H1 (cell line): ENCODE measurements around the gene ENPP3. TPM values are rescaled to one million over a fixed set of nuclear protein-coding genes. Genes with fewer than 3 reads are reported as not detected.

Source experiments
- CTCF ChIA-PET: fragments of 300-600 bp; sonication (Branson Sonifier 250); formaldehyde crosslinking; loops from one replicate; lab custom pipeline; 2021; ENCODE audit not compliant: partially characterized antibody; lab: Charles Lee
- POLR2A ChIA-PET: fragments of 300-600 bp; sonication (Branson Sonifier 250); formaldehyde crosslinking; loops from one replicate; lab custom pipeline; 2021; ENCODE audit warnings: inconsistent platforms; ENCODE audit not compliant: partially characterized antibody; lab: Charles Lee
- DNase-seq, 2 experiments: peaks; one replicate each; pipeline versions ENCODE4 v3.0.0 to v3.0.0-alpha.2; 2010 to 2022; ENCODE audit warnings: low spot score in 2 of 2, low read depth in 1 of 2, mixed read lengths in 1 of 2
- FAIRE-seq: peaks from 2 replicates; lab custom pipeline; 2011; peaks lifted over from hg19 to GRCh38; lab: Jason Lieb, UNC
- H2AFZ ChIP-seq: 2 replicates; pipeline ENCODE4 v1.8.1; 2012; ENCODE audit warnings: low read length, inconsistent platforms
- H2AK5ac ChIP-seq: 2 replicates; pipeline ENCODE4 v1.6.1; 2013; ENCODE audit warnings: low read depth, low read length
- H2BK120ac ChIP-seq: replicated peaks from 2 replicates; pipeline ENCODE3; 2013; ENCODE audit warnings: low read depth, low read length, inconsistent platforms
- H2BK12ac ChIP-seq: 2 replicates; pipeline ENCODE4 v1.6.1; 2013; ENCODE audit warnings: low read depth, low read length
- H2BK15ac ChIP-seq: 2 replicates; pipeline ENCODE4 v1.6.1; 2013; ENCODE audit warnings: low read length
- H2BK20ac ChIP-seq: 2 replicates; pipeline ENCODE4 v1.6.1; 2013; ENCODE audit warnings: low read length
- H2BK5ac ChIP-seq: 2 replicates; pipeline ENCODE4 v1.6.1; 2013; ENCODE audit warnings: low read depth, low read length
- H3K14ac ChIP-seq: 2 replicates; pipeline ENCODE4 v1.6.1; 2013; ENCODE audit warnings: inconsistent platforms; ENCODE audit not compliant: insufficient read length
- H3K18ac ChIP-seq: 2 replicates; pipeline ENCODE4 v1.6.1; 2013; ENCODE audit warnings: low read length; ENCODE audit errors: extremely low read depth
- H3K23ac ChIP-seq: 2 replicates; pipeline ENCODE4 v1.6.1; 2013; ENCODE audit warnings: inconsistent platforms; ENCODE audit not compliant: insufficient read length
- H3K23me2 ChIP-seq: 2 replicates; pipeline ENCODE4 v1.6.1; 2013; ENCODE audit warnings: low read depth, low read length
- H3K27ac ChIP-seq: 2 replicates; pipeline ENCODE4 v1.6.1; 2011; ENCODE audit warnings: low read depth, low read length, inconsistent platforms
- H3K27me3 ChIP-seq, 4 experiments: replicated peaks in 1 of 4; 1 replicate in 1 of 4; 2 replicates in 3 of 4; pipeline versions ENCODE4 v1.6.1 to v1.8.1; 2011 to 2013; ENCODE audit warnings: low read length in 3 of 4, mild to moderate bottlenecking in 3 of 4, inconsistent platforms in 2 of 4, mixed read lengths in 2 of 4, moderate library complexity in 1 of 4; ENCODE audit not compliant: control insufficient read depth in 3 of 4, insufficient read depth in 3 of 4; ENCODE audit errors: extremely low read depth in 1 of 4
- H3K36me3 ChIP-seq, 4 experiments: 2 replicates each; pipeline versions ENCODE4 v1.6.1 to v1.8.1; 2011 to 2013; ENCODE audit warnings: mild to moderate bottlenecking in 4 of 4, low read length in 3 of 4, moderate library complexity in 2 of 4, control low read depth in 1 of 4, inconsistent platforms in 1 of 4; ENCODE audit not compliant: insufficient read depth in 4 of 4, control insufficient read depth in 2 of 4
- H3K4ac ChIP-seq: replicated peaks from 2 replicates; pipeline ENCODE3; 2013; ENCODE audit warnings: low read length, low read depth, mixed read lengths, inconsistent platforms; ENCODE audit not compliant: insufficient read length
- H3K4me1 ChIP-seq, 4 experiments: replicated peaks in 1 of 4; 1 replicate in 1 of 4; 2 replicates in 3 of 4; pipeline versions ENCODE4 v1.6.1 to v1.8.1; 2011 to 2013; ENCODE audit warnings: low read length in 3 of 4, inconsistent platforms in 2 of 4, mixed read lengths in 1 of 4; ENCODE audit not compliant: insufficient read depth in 4 of 4, control insufficient read depth in 3 of 4
- H3K4me2 ChIP-seq, 2 experiments: 2 replicates each; pipeline versions ENCODE4 v1.6.1 to v1.8.1; 2011 to 2013; ENCODE audit warnings: low read depth in 2 of 2, low read length in 2 of 2, control low read depth in 1 of 2, inconsistent platforms in 1 of 2, mild to moderate bottlenecking in 1 of 2; ENCODE audit not compliant: insufficient read depth in 1 of 2
- H3K4me3 ChIP-seq, 4 experiments: fragments of 200-600, 300-600 bp in 1 of 4; sonication (generic), shearing (Covaris generic), sonication (Bioruptor Twin) in 1 of 4; 2 replicates each; pipeline versions ENCODE4 v1.5.1 to v1.8.1; 2011 to 2016; ENCODE audit warnings: low read length in 4 of 4, low read depth in 3 of 4, control low read depth in 2 of 4, inconsistent platforms in 2 of 4, mild to moderate bottlenecking in 2 of 4, mixed read lengths in 1 of 4, moderate library complexity in 1 of 4; ENCODE audit not compliant: insufficient read depth in 2 of 4; ENCODE audit errors: extremely low read depth in 1 of 4
- H3K56ac ChIP-seq: replicated peaks from 2 replicates; pipeline ENCODE3; 2013; ENCODE audit warnings: low read depth, mild to moderate bottlenecking, mixed read lengths, low read length, inconsistent platforms; ENCODE audit not compliant: insufficient read length
- H3K79me1 ChIP-seq: 2 replicates; pipeline ENCODE4 v1.6.1; 2013; ENCODE audit warnings: low read depth, low read length, control low read depth
- H3K79me2 ChIP-seq, 2 experiments: 2 replicates each; pipeline versions ENCODE4 v1.6.1 to v1.8.1; 2012 to 2013; ENCODE audit warnings: low read length in 2 of 2, mild to moderate bottlenecking in 2 of 2, inconsistent platforms in 1 of 2; ENCODE audit not compliant: insufficient read depth in 2 of 2, control insufficient read depth in 1 of 2
- H3K9ac ChIP-seq, 4 experiments: replicated peaks in 1 of 4; 1 replicate in 1 of 4; 2 replicates in 3 of 4; pipeline versions ENCODE4 v1.6.1 to v1.8.1; 2011 to 2013; ENCODE audit warnings: low read depth in 3 of 4, low read length in 3 of 4, control low read depth in 2 of 4, mild to moderate bottlenecking in 2 of 4, moderate library complexity in 2 of 4, inconsistent platforms in 1 of 4; ENCODE audit errors: extremely low read depth in 1 of 4
- H3K9me3 ChIP-seq, 2 experiments: 2 replicates each; pipeline versions ENCODE4 v1.6.1 to v1.8.1; 2012 to 2013; ENCODE audit warnings: mild to moderate bottlenecking in 2 of 2, moderate library complexity in 2 of 2, control low read depth in 1 of 2, inconsistent platforms in 1 of 2, low read depth in 1 of 2, low read length in 1 of 2, mixed read lengths in 1 of 2; ENCODE audit not compliant: insufficient read depth in 2 of 2
- H4K20me1 ChIP-seq, 2 experiments: replicated peaks in 1 of 2; 2 replicates each; pipeline versions ENCODE3 to v1.8.1; 2011 to 2013; ENCODE audit warnings: inconsistent platforms in 2 of 2, low read length in 2 of 2, mild to moderate bottlenecking in 1 of 2; ENCODE audit not compliant: insufficient read depth in 2 of 2, control insufficient read depth in 1 of 2
- H4K5ac ChIP-seq: 2 replicates; pipeline ENCODE4 v1.6.1; 2013; ENCODE audit warnings: low read length, low read depth, mixed read lengths, inconsistent platforms; ENCODE audit not compliant: insufficient read length
- H4K8ac ChIP-seq: 2 replicates; pipeline ENCODE4 v1.8.0; 2013; ENCODE audit warnings: mild to moderate bottlenecking, moderate library complexity, low read length, inconsistent platforms; ENCODE audit not compliant: insufficient read depth; ENCODE audit errors: extremely low read depth
- H4K91ac ChIP-seq: replicated peaks from 2 replicates; pipeline ENCODE3; 2013; ENCODE audit warnings: low read length, mixed read lengths, inconsistent platforms; ENCODE audit not compliant: insufficient read length
- KDM1A ChIP-seq: fragments of 200-600, 300-600 bp; sonication (generic); IDR thresholded peaks from 2 replicates; pipeline ENCODE4 v1.7.1; 2016; ENCODE audit warnings: mild to moderate bottlenecking, low read length, borderline replicate concordance
- NANOG ChIP-seq: IDR thresholded peaks from 2 replicates; pipeline ENCODE4 v1.6.1; 2011; ENCODE audit warnings: low read length, low read depth, mild to moderate bottlenecking, inconsistent platforms; ENCODE audit not compliant: insufficient read depth, poor library complexity, severe bottlenecking
- PHF8 ChIP-seq: fragments of 200-600 bp; sonication (generic); conservative IDR thresholded peaks from 2 replicates; pipeline ENCODE4 v1.7.1; 2012; ENCODE audit warnings: low read depth, mild to moderate bottlenecking, inconsistent platforms, low read length, moderate library complexity
- POLR2A ChIP-seq, 2 experiments: IDR thresholded peaks; 1 replicate in 1 of 2; 2 replicates in 1 of 2; pipeline ENCODE4 v1.6.1; 2011; ENCODE audit warnings: low read depth in 2 of 2, low read length in 2 of 2, mild to moderate bottlenecking in 2 of 2; ENCODE audit errors: control extremely low read depth in 1 of 2
- RAD21 ChIP-seq, 2 experiments: IDR thresholded peaks in 1 of 2; conservative IDR thresholded peaks in 1 of 2; 2 replicates each; pipeline ENCODE4 v1.6.1; 2011; ENCODE audit warnings: low read depth in 2 of 2, low read length in 2 of 2, improper control_type of control experiment in 1 of 2, inconsistent platforms in 1 of 2, mild to moderate bottlenecking in 1 of 2, moderate library complexity in 1 of 2
- WGBS, 2 experiments: shearing (Covaris generic) in 1 of 2; methylation state at CpG; one replicate each; pipeline versions ENCODE4 v1.1.6 to v1.1.7; 2013 to 2015; ENCODE audit warnings: low lambda C conversion rate in 2 of 2, mixed read lengths in 2 of 2, inconsistent platforms in 1 of 2, low coverage in 1 of 2, missing lambda C conversion rate in 1 of 2; ENCODE audit not compliant: insufficient replicate concordance in 2 of 2, insufficient coverage in 1 of 2, insufficient read length in 1 of 2; ENCODE audit errors: extremely low coverage in 1 of 2, missing lambda C conversion rate in 1 of 2; 5-methylcytosine and 5-hydroxymethylcytosine counted together
- polyA plus RNA-seq, 7 experiments: library from polyadenylated mRNA; depleted of rRNA in 3 of 7; stranded (reverse) in 5 of 7; unstranded in 2 of 7; fragments of >200 nt in 5 of 7; fragments of 200-250 nt in 2 of 7; gene quantifications; 1 replicate in 5 of 7; 2 replicates in 1 of 7; 4 replicates in 1 of 7; pipeline versions ENCODE4 v1.2.1 to v1.2.3, GENCODE V29; 2011 to 2013; ENCODE audit warnings: missing spikeins in 2 of 7, mixed read lengths in 2 of 7
- total RNA-seq: library from RNA; stranded (reverse); fragmentation: NEBNext Ultra II Directional; extraction: Animal tissue kit (Norgen Biotek cat#: 25700); gene quantifications from 2 replicates; pipeline ENCODE4 v1.2.1, GENCODE V29; 2021
- TF ChIP-seq, protein P1 (sequence below): IDR thresholded peaks from 2 replicates; pipeline ENCODE4 v1.6.1; 2011; ENCODE audit warnings: low read depth, mild to moderate bottlenecking, low read length; ENCODE audit not compliant: insufficient read depth

The ENPP3 gene
- total and polyA plus RNA-seq, 2 of the 8 experiments (the other 6 are each of a cell fraction or from before 2014, with no cell fraction given) = 0.11 TPM; not detected in 1

- H3K79me1 ChIP-seq = no peaks in the 10 kb centered on the region
- no peak overlapping the region for H3K23ac ChIP-seq
- no peaks in the 10 kb centered on the region for H3K9me3 ChIP-seq
- H3K4me1 ChIP-seq = no peaks in the 10 kb centered on the region
- no peak overlapping the region for H2BK20ac ChIP-seq
- H3K27ac ChIP-seq = no peak overlapping the region
- H4K5ac ChIP-seq = no peak overlapping the region
- no peak overlapping the region for H4K8ac ChIP-seq
- no peak overlapping the region for H2AK5ac ChIP-seq
- no peak overlapping the region for H3K18ac ChIP-seq
- TF ChIP-seq POLR2A (IDR thresholded peaks at IDR 0.05; ENCODE audit: control extremely low read depth in 1 of 2, low read depth in 2 of 2, low read length in 2 of 2) = no peak
- TF ChIP-seq KDM1A = no peak
- TF ChIP-seq, protein P1, sequence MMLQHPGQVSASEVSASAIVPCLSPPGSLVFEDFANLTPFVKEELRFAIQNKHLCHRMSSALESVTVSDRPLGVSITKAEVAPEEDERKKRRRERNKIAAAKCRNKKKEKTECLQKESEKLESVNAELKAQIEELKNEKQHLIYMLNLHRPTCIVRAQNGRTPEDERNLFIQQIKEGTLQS = no peak
- TF ChIP-seq NANOG = no peak
- no peak for TF ChIP-seq PHF8
- TF ChIP-seq RAD21 (IDR thresholded peaks at IDR 0.05 in 1 of 2, conservative IDR thresholded peaks at IDR 0.05 in 1 of 2; ENCODE audit: low read depth in 2 of 2, low read length in 2 of 2) = no peak
- FAIRE-seq (no peak), DNase-seq (no peak)
- peaks cover 0 to 1% (median 0%) of the 10 kb centered on the region in 4 experiments; a peak in 1 of 7 replicates for H3K27me3 ChIP-seq
- no peak overlapping the region for H2BK15ac ChIP-seq
- no peaks in the 10 kb centered on the region for H4K20me1 ChIP-seq
- no peak overlapping the region for H2BK5ac ChIP-seq
- H3K36me3 ChIP-seq = no peaks in the 10 kb centered on the region
- no peak overlapping the region for H2BK12ac ChIP-seq
- CTCF ChIA-PET = interaction anchor here (0.9 to 3.0 kb wide), 4 partner anchors 12 to 104 kb away, joined by 3 to 15 read pairs (median 3); no protein-coding TSS in a partner anchor
- WGBS, 2 experiments = 91% methylated on average over 1 of the region's 1 CpG; no CpG with 5 or more reads in 1 of the 2 experiments
- no peak overlapping the region for H4K91ac ChIP-seq
- no peaks in the 10 kb centered on the region for H3K23me2 ChIP-seq
- H3K4ac ChIP-seq = no peak overlapping the region
- H3K4me3 ChIP-seq = no peak overlapping the region
- H3K79me2 ChIP-seq = no peaks in the 10 kb centered on the region
- POLR2A ChIA-PET = no interaction called here
- H2BK120ac ChIP-seq = no peak overlapping the region
- H3K4me2 ChIP-seq = no peak overlapping the region
- H3K56ac ChIP-seq = no peak overlapping the region
- no peak overlapping the region for H3K9ac ChIP-seq
- no peak overlapping the region for H3K14ac ChIP-seq
- no peak overlapping the region for H2AFZ ChIP-seq
Observed at GRCh38 chr6:131669891-131670290, 32.8 kb downstream of the ENPP3 start.
